ENCODE results near the gene C21orf58.

C21orf58 gene

DNA sequence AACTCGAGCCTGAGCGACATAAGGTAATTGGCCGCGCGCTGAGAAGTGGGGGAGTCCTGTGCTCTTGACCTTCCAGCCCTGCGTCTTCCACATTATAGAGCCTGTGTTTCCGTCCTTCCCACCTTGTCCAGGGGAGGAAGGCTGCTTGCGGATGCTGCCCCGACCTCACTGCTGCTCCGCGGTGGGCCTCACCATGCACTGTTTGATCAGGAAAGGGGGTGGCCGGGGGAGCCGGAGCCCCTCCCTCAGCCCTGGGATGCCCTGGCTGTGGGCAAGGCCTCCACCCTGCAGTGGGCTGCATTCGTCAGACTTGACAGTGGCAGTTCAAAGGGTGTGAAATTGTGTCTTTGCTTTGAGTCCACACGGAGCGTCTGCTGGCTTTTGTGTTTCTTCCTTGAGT lies 30.4 kb upstream of the C21orf58 start:
- no peak for DNase-seq (ENCODE audit: low read depth in 2 of 2)

DNA sequence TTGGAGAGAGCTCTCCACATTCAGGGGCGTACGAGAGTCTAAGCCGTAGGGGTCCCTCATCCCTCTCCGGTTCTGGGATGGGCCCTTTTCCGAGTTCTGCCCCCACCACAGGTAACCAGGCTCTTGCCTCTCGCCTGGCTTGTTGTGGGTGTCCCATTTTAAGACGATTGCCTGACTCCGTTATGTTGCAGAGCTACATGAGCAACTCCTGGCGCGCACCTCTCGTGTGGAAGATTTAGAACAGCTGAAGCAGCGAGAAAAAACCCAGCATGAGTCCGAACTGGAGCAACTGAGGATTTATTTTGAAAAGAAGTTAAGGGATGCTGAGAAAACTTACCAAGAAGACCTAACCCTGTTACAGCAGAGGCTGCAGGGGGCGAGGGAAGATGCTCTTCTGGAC lies 29.2 kb upstream of the C21orf58 start:
- no peak for DNase-seq (ENCODE audit: low read depth in 2 of 2)

- no peak for DNase-seq (ENCODE audit: low read depth in 2 of 2)
Observed at GRCh38 chr21:46352164-46352515, 28.5 kb upstream of the C21orf58 start.

- no peak for DNase-seq (ENCODE audit: low read depth in 2 of 2)
Observed at GRCh38 chr21:46351476-46352163, 27.9 kb upstream of the C21orf58 start.

- no peak for DNase-seq (ENCODE audit: low read depth in 2 of 2)
Observed at GRCh38 chr21:46350981-46351380, 27.3 kb upstream of the C21orf58 start.

DNA sequence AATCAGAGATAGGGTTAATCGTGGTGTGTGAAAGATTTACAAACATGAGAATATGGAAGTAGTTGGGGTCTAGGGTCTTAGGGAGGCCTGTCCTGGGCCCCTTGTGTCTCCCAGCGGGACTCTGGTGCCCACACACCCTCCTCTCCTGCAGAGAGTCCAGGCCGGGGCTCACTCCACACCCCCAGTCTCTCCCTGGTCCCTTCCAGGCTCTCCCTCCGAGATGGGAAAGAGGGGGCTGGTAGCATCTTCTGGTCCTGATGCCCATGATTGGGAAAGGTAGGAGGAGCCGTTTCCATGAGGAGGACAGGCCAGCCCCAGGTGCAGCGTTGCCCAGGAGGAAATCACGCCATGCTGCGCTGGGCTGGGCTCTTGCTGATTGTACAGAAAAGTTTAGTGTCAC lies 26.9 kb upstream of the C21orf58 start:
- DNase-seq (ENCODE audit: low read depth in 2 of 2), result no peak

GRCh38 chr21:46349134-46349760 lies 25.6 kb upstream of the C21orf58 start:
- DNase-seq (ENCODE audit: low read depth in 2 of 2), result no peak

GRCh38 chr21:46347791-46348381 lies 24.2 kb upstream of the C21orf58 start:
- DNase-seq (ENCODE audit: low read depth in 2 of 2), result no peak

- DNase-seq (ENCODE audit: low read depth in 2 of 2), result no peak
Observed at GRCh38 chr21:46347203-46347550, 23.5 kb upstream of the C21orf58 start.

DNA sequence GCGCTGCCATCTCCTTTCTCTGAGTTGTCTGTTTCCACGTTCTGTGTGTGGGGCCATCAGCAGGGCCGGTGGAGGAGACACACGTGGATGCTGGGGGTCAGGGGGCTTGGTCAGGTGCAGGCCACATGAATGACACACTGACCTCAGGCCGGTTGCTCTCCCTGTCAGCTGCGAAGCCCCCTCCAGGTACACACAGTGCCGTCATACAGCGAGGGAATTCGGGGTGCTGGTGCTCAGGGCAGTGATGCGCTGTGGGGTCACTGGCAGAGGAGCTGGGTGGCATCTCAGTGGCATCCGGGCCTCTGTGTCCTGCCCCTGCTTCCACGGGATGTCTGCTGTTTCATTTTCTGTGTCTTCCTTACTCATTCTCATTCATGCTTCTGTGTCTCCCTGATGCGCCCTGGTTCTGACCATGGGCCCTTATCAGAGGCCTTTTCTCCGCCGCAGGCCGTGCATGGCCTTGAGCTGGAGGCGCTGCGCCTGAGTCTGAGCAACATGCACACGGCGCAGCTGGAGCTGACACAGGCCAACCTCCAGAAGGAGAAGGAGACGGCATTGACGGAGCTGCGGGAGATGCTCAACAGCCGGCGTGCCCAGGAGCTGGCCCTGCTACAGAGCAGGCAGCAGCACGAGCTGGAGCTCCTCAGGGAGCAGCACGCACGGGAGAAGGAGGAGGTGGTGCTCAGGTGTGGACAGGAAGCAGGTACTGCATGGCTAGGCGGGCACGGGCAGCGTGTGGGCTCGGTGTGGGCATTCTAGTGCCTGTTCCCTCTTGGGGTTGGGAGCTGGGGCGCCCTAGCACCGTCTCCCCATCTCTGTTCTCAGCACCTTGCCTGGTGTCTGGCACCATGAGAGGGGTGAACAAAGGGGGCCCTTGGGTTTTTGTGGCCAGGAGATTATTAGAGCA lies 22.9 kb upstream of the C21orf58 start:
- no peak for DNase-seq (ENCODE audit: low read depth in 2 of 2)

- no peak for DNase-seq (ENCODE audit: low read depth in 2 of 2)
Observed at GRCh38 chr21:46345861-46346260, 22.2 kb upstream of the C21orf58 start.

DNA sequence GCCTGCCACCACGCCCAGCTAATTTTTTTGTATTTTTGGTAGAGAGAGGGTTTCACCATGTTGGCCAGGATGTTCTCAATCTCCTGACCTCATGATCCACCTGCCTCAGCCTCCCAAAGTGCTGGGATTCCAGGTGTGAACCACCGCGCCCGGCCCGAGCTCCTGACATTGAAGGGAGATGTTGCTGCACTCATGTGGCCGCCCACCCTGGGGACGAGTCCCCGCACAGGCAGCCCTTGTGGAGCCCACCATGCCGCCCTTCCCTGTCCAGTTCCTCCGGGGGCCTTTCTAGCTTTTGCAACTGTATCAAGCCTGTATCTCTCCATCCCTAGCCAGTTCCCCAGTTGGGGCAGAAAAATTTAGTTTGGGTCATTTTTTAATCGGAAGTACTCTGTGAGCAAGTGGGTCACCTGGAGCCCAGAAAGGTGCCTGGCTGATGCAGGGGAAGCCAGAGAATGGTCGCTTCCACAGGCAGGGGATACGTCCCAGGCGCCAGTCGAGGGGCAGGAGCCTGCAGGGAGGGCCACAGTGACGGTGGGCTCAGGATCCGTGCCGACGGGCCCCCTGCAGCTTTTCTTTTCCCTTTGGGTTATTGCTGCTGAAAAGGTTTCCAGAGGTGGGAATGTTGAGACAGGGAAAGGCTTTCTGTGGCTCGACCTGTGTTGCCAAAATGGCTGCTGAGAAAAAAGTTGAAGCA lies 20.7 kb upstream of the C21orf58 start:
- no peak for DNase-seq (ENCODE audit: low read depth in 2 of 2)

- no peak for DNase-seq (ENCODE audit: low read depth in 2 of 2)
Observed at GRCh38 chr21:46340998-46341397, 17.3 kb upstream of the C21orf58 start.

DNA sequence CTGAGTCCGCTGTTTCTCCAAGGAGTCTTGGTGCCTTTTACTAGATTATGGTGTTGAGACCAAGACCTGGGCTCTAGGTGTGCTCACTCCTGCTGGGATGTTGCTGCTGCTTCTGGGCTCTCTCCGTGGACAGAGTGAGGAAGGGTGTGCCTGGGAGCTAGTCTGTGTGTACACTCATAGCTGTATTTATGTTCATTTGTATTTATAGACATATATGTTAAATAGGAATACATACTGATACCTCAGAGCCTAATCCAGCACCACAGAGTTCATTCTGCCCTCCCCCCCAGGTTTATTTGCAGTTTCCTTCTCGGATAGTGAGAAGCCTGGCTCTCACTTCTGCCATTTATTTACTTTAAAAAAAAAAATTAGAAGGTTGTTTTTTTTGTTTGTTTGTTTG lies 12.9 kb upstream of the C21orf58 start:
- no peak for DNase-seq (ENCODE audit: low read depth in 2 of 2)

GRCh38 chr21:46334351-46335140 lies 10.9 kb upstream of the C21orf58 start:
- no peak for DNase-seq (ENCODE audit: low read depth in 2 of 2)

DNA sequence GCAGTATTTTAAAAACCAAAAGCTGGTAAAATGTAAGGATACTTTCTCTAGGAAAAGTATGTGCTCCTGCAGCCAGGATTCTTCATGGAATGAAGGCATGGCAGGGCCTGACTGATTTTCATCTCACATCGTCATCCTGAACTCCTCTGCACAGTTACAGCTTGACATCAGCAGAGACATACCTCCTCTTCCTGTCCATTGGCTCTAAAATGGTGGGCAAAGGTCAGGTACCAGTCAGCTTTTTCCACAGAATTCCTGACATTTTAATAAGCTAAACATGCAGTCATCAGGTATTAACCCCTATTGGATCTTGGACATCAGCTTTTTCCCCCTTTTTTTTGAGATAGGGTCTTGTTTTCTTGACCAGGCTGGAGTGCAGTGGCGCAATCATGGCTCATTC lies 6.1 kb upstream of the C21orf58 start:
- no peak for DNase-seq (ENCODE audit: low read depth in 2 of 2)

- DNase-seq (ENCODE audit: low read depth in 2 of 2), result no peak
Observed at GRCh38 chr21:46328151-46328550, 4.5 kb upstream of the C21orf58 start.

- no peak for DNase-seq (ENCODE audit: low read depth in 2 of 2)
Observed at GRCh38 chr21:46327711-46328110, 4.0 kb upstream of the C21orf58 start.

GRCh38 chr21:46326110-46326703 lies 2.5 kb upstream of the C21orf58 start:
- no peak for DNase-seq (ENCODE audit: low read depth in 2 of 2)

DNA sequence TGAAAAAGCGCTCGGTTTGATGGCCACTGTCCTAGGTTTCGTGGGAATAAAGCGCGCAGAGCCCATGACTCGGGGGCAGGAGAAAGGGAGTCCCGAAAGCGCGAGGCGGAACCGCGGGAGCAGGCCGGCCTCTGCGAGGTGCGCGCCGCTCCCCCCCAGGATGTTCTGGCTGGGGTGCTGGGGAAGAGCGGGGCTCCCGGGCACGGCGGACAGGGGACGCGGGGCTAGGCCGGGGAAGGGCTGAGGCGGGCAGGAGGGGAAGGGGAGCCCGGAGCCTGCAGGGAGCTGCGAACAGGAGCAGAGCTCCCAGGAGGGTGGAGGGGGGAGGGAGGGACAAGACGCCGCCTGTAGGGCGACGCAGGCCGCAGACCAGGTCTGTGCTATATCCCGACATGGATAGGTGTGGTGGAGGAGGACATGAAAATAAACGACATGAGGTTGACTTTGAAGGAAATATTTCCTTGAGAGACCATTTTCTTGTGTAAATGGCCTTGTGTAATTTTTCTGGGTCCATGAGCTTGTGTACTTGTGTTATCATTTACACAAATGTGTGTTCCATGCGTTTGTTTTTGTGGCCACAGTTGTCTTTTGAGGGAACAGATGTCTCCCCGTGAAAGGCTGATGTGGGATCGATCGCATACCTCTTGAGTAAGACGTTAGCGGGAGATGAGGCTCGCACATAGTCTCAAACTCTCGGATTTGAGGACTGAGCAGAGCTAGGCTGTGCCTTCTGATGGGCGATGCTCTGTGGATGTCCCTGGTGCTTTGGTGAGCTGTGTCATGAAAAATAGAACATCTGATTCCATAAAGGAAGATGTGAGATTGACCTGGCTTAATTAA lies 1.6 kb upstream of the C21orf58 start:
- peak in 1 of 2 donors; percentile 27 for DNase-seq (ENCODE audit: low read depth in 2 of 2)
